HG03378 (cell line): ENCODE results near the gene MED12L.
"Not testable (repeated sequence)": the region's sequence is repeated elsewhere in the genome, so short reads cannot be mapped to it uniquely, and the experiment has no call there.

Experiments used
- ATAC-seq: cut with Tn5 transposase; IDR thresholded peaks from one replicate; pipeline ENCODE4 v1.9.1; 2021; ENCODE audit warnings: mild to moderate bottlenecking, moderate library complexity; ENCODE audit not compliant: unreplicated experiment

MED12L gene

GRCh38 chr3:151206201-151206600 lies 120.7 kb downstream of the MED12L start:
- no peak for ATAC-seq

- no peak for ATAC-seq
These were observed 124.2 kb downstream of the MED12L start for GRCh38 chr3:151209654-151210053.

GRCh38 chr3:151210676-151211381 lies 125.4 kb downstream of the MED12L start:
- ATAC-seq = no peak

DNA sequence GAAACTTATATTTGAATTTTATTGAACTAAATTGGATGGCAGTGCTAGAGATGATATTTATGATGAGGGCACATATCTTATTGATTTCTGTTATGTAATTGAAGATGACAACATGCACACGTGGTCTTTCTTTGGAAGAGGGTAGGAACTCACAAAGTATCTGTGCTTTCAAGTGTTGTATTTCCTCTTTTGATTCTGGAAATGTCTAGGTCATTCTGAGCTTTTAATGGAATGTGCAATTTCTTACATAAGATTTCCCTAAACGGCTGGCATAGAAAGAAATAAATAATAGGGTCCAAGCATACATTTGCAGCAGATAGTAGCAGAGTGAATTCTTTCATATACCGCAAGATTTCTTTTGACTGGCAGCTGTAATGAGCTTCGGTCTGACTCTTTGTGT lies 127.7 kb downstream of the MED12L start:
- ATAC-seq = no peak

DNA sequence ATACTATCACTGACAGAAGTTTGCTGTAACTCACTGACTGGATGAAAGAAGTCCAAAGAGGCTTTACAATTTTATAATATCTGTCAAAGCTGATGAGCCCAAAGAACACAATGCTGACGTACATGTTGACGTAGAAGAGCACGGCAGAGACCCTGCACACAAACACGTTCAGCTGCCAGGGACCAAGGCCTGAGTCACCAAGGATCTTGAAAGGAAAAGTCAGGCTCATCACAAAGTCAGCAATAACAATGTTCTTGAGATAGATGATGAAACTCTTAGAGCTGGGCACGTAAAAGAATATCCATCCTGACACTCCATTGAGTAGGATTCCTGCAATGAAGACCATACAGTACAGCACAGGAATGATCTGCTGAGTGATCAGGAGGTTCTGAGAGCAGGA lies 128.4 kb downstream of the MED12L start:
- no peak for ATAC-seq

- no peak for ATAC-seq
These were observed 129.0 kb downstream of the MED12L start for GRCh38 chr3:151214459-151214858.

GRCh38 chr3:151216641-151217607 lies 131.5 kb downstream of the MED12L start:
- ATAC-seq = no peak

DNA sequence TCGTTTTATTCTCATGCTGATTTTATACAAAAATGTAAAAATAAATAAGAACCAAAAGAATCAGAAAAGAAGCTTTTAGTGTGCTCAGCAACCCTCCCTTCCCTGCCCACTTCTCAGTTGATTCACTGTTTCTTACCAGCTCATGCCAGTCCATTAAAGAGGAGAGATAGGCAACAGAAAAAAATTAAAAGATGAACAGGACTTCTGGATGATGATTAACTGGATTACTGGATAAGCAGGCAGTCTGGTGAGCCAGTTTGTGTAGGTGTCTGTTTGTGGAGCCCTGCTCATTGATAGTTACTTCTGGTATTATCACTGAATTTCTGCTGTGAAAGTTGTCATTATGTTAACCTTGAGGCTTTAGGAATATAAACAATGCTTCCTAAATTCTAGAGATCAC lies 132.7 kb downstream of the MED12L start:
- ATAC-seq = no peak

DNA sequence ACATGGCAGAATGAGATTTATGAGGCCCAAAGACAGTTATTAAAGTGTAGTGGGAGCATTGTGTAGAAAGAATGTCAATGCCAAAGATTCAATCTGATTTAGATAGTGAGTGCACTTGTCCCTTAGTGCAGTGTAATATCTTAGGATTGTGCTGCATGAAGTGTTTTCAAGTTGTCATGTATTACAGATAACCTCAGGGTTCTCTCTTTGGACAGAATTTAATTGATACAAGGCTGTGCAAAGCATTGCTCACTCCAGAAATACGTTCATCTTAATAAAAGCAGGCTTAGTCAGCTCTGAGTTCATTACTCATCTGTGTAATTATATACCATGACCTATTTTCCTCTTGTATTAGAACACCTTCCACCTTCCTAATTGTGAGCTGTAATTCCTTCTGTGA lies 133.6 kb downstream of the MED12L start:
- no peak for ATAC-seq

DNA sequence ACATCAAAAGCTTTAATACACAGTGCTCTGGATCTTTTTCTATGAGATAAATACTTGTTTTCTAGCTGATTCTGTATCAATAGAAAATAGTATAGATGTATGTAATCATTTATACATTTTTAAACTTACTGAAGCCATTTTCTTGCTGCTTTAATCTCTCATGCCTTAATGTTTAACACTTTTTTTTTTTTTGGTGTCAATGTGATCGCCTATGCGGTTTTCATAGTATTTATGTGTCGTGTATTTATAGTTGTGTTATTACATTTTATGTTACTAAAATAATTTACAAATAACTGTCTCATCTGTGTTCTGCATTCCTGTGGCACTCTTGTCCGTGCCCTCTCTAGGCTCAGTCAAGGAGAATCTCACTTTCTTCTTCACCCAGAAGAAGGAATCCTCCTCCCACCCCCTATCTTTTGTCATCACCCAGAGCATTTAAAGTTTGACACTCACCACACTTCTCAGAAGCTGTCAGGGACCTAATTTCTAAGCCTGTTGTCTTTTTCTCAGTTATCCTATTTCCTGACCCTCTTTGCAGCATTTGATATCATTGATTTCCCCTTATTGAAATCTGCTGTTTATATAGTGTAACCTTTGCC lies 138.9 kb downstream of the MED12L start:
- no peak for ATAC-seq

- no peak for ATAC-seq
These were observed 139.8 kb downstream of the MED12L start for GRCh38 chr3:151225040-151225975.

DNA sequence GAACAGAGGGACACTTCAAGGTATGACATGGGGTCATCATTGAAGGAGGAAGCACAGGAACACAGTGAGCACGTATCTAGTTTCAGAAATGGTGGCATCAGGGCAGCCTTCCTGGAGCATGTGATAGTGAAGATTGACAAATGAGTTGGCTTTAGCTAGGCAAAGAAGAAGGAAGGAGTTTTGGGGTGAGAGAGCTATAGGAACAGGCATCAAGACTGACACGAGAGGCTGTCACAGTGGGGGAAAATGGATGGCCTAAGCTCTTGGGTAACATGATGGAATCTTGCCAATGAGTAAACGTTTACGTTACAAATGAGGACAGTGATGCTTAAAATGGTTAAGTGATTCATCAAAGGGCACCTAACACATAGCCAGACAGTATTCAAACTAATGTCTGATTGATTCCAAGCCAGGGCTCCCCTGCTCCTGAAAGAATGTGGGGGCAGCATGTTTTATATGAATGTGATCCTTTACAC lies 140.7 kb downstream of the MED12L start:
- no peak for ATAC-seq

DNA sequence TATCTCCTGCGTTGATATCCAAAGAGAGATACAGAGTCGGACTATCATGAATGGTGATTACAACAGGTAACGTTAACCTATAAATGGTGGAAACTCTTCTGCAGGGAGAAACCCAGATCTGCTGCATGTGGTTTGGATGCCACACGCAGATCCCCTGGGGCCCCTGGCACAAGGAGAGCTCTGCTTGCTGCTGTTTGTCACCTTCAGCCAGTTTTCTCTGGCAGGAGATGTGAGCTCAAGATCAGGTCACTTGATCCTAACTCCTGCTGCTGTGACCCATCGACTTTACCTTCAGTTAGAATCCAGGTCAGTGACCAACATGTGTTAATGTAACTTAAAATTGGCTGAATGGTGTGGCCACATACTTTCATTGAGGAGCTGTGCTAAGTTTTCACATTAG lies 141.4 kb downstream of the MED12L start:
- ATAC-seq = no peak

DNA sequence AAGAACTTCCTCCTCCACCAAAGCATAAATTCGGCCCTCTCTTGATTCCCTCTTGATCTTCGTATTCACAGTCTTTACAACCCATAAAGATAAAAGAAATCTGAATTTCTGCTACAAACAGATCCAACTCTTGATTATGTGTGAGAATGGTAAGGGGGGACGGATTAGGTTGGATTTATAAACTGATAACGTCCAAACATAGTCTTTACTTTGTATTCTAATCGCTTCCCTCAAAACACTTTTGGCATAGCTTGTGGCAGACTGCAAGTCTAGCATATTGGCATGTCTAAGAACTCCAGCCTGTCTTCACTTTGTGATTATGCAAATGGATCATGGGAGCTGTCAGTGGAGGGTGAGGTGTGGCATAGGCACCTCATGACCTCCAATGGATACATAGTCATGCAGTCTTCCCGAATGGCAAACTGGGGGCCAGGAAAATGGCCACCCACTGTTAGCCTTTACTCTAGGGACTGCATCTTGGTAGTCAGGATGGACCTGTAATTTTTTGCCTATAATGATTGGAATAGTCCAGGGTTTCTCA lies 141.9 kb downstream of the MED12L start:
- peak; percentile 34 for ATAC-seq

DNA sequence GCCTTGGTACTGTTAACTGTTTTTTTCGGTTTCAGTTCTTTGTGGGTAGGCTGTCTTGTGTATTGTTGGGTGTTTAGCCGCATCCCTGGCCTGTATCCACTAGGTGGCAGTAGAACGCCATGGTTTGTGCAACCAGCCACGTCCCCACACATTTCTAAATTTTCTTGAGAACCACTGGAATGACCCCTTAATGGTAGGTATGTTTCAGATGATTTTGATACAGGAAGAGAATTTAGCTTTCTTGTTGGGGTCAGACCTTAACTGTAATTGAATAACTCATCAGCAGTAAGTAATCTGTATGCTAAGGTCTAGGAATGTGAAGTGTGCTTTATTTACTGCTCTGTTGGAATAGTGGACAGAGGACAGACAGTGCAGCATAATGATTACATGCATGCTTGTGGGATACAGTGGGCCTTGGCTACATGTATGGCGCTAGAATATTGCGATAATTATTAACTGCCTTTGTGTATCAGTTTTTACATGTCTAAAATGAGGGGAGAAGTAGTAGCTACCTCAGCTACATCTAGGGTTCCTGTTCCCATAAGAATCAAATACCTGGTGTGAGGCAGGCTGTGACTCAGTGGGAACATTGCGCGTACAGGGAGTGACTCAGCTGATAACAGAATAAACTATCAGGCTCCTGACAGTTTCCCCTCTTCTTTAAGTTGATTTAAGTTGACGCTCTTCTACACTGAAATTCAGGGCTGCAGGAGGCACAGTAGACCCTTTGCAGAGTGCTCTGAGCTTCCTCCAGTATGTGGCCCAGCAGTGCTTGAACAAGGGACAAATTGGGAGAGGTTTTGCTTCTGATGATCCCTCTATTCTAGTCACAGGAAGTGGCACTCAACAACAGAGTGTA lies 142.6 kb downstream of the MED12L start:
- peak; percentile 84 for ATAC-seq

GRCh38 chr3:151228666-151229040 lies 143.2 kb downstream of the MED12L start:
- no peak for ATAC-seq

DNA sequence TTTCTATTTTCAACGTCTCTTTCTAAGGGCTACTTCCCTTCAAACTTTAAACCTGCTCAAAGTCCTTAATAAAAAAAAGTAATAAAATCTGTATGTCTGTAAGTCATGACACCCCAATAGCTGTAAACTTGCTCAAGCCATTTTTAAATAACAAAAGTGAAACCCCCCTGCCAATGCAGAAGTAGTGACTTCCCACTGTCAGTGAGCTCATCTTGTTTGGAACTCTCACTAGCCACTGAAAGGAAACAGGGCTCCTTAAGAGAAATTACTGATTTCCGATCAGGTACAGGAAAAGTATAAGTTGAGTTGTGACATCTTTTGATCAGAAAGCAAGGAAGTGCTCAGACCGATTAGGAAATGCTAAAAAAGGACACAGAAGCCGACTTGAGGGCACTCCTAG lies 145.2 kb downstream of the MED12L start:
- ATAC-seq = peak; percentile 41

- not testable (repeated sequence) for ATAC-seq
These were observed 146.9 kb downstream of the MED12L start for GRCh38 chr3:151232403-151232802.

GRCh38 chr3:151232991-151233390 lies 147.5 kb downstream of the MED12L start:
- ATAC-seq = no peak
